ENCODE results near the gene SNAPC1. TPM values are rescaled to one million over a fixed set of nuclear protein-coding genes. Genes with fewer than 3 reads are reported as not detected.

SNAPC1 gene
- total RNA-seq, 1 experiment from 2014 or later: 8.6 TPM

- TF ChIP-seq SIN3A (IDR thresholded peaks at IDR 0.05; ENCODE audit: borderline replicate concordance, insufficient read depth, low read depth, low read length): no peak
- TF ChIP-seq, protein P1, sequence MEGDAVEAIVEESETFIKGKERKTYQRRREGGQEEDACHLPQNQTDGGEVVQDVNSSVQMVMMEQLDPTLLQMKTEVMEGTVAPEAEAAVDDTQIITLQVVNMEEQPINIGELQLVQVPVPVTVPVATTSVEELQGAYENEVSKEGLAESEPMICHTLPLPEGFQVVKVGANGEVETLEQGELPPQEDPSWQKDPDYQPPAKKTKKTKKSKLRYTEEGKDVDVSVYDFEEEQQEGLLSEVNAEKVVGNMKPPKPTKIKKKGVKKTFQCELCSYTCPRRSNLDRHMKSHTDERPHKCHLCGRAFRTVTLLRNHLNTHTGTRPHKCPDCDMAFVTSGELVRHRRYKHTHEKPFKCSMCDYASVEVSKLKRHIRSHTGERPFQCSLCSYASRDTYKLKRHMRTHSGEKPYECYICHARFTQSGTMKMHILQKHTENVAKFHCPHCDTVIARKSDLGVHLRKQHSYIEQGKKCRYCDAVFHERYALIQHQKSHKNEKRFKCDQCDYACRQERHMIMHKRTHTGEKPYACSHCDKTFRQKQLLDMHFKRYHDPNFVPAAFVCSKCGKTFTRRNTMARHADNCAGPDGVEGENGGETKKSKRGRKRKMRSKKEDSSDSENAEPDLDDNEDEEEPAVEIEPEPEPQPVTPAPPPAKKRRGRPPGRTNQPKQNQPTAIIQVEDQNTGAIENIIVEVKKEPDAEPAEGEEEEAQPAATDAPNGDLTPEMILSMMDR (IDR thresholded peaks at IDR 0.05): no peak
- no peak for TF ChIP-seq TCF7L2 (IDR thresholded peaks at IDR 0.05; ENCODE audit: low read depth, low read length)
- TF ChIP-seq POLR2AphosphoS5 (IDR thresholded peaks at IDR 0.05; ENCODE audit: low read depth, low read length): no peak
- TF ChIP-seq REST (IDR thresholded peaks at IDR 0.05; ENCODE audit: insufficient read depth in 1 of 2, low read depth in 2 of 2, low read length in 1 of 2): no peak
- no peaks in the 10 kb centered on the region for H3K27me3 ChIP-seq (ENCODE audit: control insufficient read depth, insufficient read depth, low read length)
- in situ Hi-C loops (cut with HindIII; ENCODE audit: low pct_unique_long_range_greater_than_20kb, low sequenced_read_pairs): no loop called here
- ChIA-PET CTCF (no interaction called here), POLR2A (no interaction called here)
- no peaks in the 10 kb centered on the region for H3K36me3 ChIP-seq (ENCODE audit: control insufficient read depth, insufficient read depth, low read length)
- no peaks in the 10 kb centered on the region for H3K4me1 ChIP-seq (ENCODE audit: control insufficient read depth, insufficient read depth, low read length)
- no peak for ATAC-seq
- H3K4me3 ChIP-seq (ENCODE audit: low read depth in 2 of 2, low read length in 2 of 2): no peak overlapping the region
- H3K27ac ChIP-seq (ENCODE audit: low read length): no peak overlapping the region
- intact Hi-C loops (cut with micrococcal nuclease; ENCODE audit: unreplicated experiment): no loop called here
- DNase-seq (ENCODE audit: low read depth, low spot score): no peak
- no TSS peak for BruUV-seq (replicated peaks)
- H3K9me3 ChIP-seq (ENCODE audit: control insufficient read depth, insufficient read depth, low read depth, low read length): no peaks in the 10 kb centered on the region
These were observed 6.1 kb upstream of the SNAPC1 start for GRCh38 chr14:61756135-61756534.

DNA sequence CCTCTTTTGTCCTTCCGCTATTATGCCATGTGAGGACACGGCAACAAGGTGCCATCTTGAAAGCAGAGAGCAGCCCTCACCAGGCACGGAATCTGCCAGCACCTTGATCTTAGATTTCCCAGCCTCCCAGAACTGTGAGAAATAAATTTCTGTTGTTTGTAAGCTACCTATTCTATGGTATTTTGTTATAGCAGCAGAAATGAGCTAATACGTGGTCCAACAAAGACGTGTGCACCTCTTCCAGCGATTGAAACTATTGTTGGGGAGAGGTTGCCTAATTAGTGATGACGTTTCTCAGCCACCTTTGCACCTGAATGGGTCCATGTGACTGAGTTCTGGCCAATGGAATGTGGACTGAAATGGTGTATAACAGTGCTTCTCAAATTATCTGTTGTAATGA lies 2.3 kb upstream of the SNAPC1 start:
- in situ Hi-C loops (cut with HindIII; ENCODE audit: low pct_unique_long_range_greater_than_20kb, low sequenced_read_pairs) (no loop called here), intact Hi-C loops (cut with micrococcal nuclease; ENCODE audit: unreplicated experiment) (no loop called here)
- POLR2A ChIA-PET: interaction anchor here (0.6 kb wide), 1 partner anchor 1761 kb away, joined by 3 read pairs; no protein-coding TSS in a partner anchor
- TF ChIP-seq SIN3A (IDR thresholded peaks at IDR 0.05; ENCODE audit: borderline replicate concordance, insufficient read depth, low read depth, low read length) (no peak), POLR2AphosphoS5 (IDR thresholded peaks at IDR 0.05; ENCODE audit: low read depth, low read length) (no peak), REST (IDR thresholded peaks at IDR 0.05; ENCODE audit: insufficient read depth in 1 of 2, low read depth in 2 of 2, low read length in 1 of 2) (no peak)
- H3K4me3 ChIP-seq (ENCODE audit: low read depth in 2 of 2, low read length in 2 of 2): no peak overlapping the region
- H3K27ac ChIP-seq (ENCODE audit: low read length): no peak overlapping the region
- no peaks in the 10 kb centered on the region for H3K9me3 ChIP-seq (ENCODE audit: control insufficient read depth, insufficient read depth, low read depth, low read length)
- no peaks in the 10 kb centered on the region for H3K27me3 ChIP-seq (ENCODE audit: control insufficient read depth, insufficient read depth, low read length)
- CTCF ChIA-PET: no interaction called here
- DNase-seq (ENCODE audit: low read depth, low spot score): no peak
- ATAC-seq: no peak
- BruUV-seq (replicated peaks): no TSS peak
- H3K36me3 ChIP-seq (ENCODE audit: control insufficient read depth, insufficient read depth, low read length): peaks cover 3% of the 10 kb centered on the region; the same call in 1 of the 2 replicates
- peaks cover 5% of the 10 kb centered on the region; the same call in 1 of the 2 replicates for H3K4me1 ChIP-seq (ENCODE audit: control insufficient read depth, insufficient read depth, low read length)
